Measurements from ENCODE around the gene RTF2.

DNA sequence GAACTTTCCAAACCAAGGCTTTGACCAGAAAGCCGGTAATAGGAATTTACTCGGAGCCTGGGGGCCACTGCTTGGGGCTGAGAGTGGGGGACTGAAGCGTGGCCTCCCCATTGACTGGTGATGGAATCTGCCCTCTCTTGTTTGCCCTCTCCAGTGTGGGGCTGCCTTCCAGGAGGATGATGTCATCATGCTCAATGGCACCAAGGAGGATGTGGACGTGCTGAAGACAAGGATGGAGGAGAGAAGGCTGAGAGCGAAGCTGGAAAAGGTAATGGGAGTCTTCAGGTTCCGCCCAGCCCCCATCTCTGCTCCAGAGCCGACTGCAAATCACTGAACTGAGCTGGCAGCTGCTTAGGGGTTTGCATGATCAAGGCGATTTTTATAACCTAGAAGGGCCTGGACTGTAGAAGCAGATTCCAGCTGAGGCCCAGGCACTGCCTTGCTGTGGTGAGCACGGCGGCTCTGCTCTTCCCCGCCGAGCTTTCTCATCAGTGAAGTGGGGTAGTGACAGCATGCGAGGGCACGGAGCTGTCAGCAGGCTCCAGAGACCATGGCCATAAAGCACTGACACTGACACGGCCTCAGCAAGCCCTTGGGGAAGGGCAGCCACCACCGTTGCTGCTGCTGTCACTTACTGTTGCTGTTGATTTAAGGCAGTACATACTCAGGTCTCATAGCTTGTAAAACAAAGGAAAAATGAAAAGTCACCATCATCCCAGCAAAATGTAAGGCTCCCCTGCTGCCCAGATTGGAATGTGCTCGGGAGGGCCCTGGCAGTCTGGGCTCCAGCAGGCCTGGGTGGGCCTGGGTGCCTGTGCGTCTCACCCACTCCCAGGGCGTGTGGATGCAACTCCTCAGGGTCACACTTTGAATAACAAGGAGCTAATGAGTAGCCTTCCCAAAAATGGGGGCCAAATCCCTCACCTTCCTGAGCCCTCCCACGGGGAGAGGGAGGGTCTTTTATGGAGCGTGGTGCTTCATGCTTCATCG is 45.0 kb downstream of the RTF2 start:
- no peak for TF ChIP-seq MEF2D (CRISPR knock-in tag; IDR thresholded peaks at IDR 0.05)
- no peak for TF ChIP-seq KDM1A (CRISPR knock-in tag; IDR thresholded peaks at IDR 0.05)
- no peak for TF ChIP-seq ZNF350 (CRISPR knock-in tag; IDR thresholded peaks at IDR 0.05; ENCODE audit: borderline replicate concordance, low read depth)
- TF ChIP-seq EP300 (IDR thresholded peaks at IDR 0.05; ENCODE audit: low read depth in 2 of 2, low read length in 2 of 2) = no peak
- no peak for TF ChIP-seq EP300 (CRISPR knock-in tag; IDR thresholded peaks at IDR 0.05; ENCODE audit: borderline replicate concordance)
- TF ChIP-seq SOX5 (CRISPR knock-in tag; IDR thresholded peaks at IDR 0.05; ENCODE audit: borderline replicate concordance) = no peak
- TF ChIP-seq, protein P1, sequence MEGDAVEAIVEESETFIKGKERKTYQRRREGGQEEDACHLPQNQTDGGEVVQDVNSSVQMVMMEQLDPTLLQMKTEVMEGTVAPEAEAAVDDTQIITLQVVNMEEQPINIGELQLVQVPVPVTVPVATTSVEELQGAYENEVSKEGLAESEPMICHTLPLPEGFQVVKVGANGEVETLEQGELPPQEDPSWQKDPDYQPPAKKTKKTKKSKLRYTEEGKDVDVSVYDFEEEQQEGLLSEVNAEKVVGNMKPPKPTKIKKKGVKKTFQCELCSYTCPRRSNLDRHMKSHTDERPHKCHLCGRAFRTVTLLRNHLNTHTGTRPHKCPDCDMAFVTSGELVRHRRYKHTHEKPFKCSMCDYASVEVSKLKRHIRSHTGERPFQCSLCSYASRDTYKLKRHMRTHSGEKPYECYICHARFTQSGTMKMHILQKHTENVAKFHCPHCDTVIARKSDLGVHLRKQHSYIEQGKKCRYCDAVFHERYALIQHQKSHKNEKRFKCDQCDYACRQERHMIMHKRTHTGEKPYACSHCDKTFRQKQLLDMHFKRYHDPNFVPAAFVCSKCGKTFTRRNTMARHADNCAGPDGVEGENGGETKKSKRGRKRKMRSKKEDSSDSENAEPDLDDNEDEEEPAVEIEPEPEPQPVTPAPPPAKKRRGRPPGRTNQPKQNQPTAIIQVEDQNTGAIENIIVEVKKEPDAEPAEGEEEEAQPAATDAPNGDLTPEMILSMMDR (CRISPR knock-in tag; IDR thresholded peaks at IDR 0.05) = no peak
- TF ChIP-seq, protein P2, sequence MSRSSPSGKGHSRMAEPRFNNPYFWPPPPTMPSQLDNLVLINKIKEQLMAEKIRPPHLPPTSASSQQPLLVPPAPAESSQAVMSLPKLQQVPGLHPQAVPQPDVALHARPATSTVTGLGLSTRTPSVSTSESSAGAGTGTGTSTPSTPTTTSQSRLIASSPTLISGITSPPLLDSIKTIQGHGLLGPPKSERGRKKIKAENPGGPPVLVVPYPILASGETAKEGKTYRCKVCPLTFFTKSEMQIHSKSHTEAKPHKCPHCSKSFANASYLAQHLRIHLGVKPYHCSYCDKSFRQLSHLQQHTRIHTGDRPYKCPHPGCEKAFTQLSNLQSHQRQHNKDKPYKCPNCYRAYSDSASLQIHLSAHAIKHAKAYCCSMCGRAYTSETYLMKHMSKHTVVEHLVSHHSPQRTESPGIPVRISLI (CRISPR knock-in tag; IDR thresholded peaks at IDR 0.05; ENCODE audit: borderline replicate concordance) = no peak
- TF ChIP-seq FOXK2 (IDR thresholded peaks at IDR 0.05) = no peak
- TF ChIP-seq SRSF1 (optimal IDR thresholded peaks at IDR 0.05; ENCODE audit: low read depth, low read length) = no peak
- TF ChIP-seq, protein P3, sequence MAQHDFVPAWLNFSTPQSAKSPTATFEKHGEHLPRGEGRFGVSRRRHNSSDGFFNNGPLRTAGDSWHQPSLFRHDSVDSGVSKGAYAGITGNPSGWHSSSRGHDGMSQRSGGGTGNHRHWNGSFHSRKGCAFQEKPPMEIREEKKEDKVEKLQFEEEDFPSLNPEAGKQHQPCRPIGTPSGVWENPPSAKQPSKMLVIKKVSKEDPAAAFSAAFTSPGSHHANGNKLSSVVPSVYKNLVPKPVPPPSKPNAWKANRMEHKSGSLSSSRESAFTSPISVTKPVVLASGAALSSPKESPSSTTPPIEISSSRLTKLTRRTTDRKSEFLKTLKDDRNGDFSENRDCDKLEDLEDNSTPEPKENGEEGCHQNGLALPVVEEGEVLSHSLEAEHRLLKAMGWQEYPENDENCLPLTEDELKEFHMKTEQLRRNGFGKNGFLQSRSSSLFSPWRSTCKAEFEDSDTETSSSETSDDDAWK (CRISPR knock-in tag; IDR thresholded peaks at IDR 0.05) = no peak
